ENCODE data around the gene DUSP23.

The DUSP23 gene

GRCh38 chr1:159783724-159784123, 3.0 kb downstream of the DUSP23 start:
- no peak for TF ChIP-seq CTCF (conservative IDR thresholded peaks at IDR 0.05)
- no peak overlapping the region for H3K27ac ChIP-seq

GRCh38 chr1:159786465-159786864, 5.7 kb downstream of the DUSP23 start:
- TF ChIP-seq CTCF (conservative IDR thresholded peaks at IDR 0.05), result no peak
- no peak overlapping the region for H3K27ac ChIP-seq

GRCh38 chr1:159786966-159787365, 6.2 kb downstream of the DUSP23 start:
- TF ChIP-seq CTCF (conservative IDR thresholded peaks at IDR 0.05), result no peak
- H3K27ac ChIP-seq, result no peak overlapping the region

GRCh38 chr1:159790237-159790917, 9.6 kb downstream of the DUSP23 start:
- TF ChIP-seq CTCF (conservative IDR thresholded peaks at IDR 0.05), result peak; percentile 52
- H3K27ac ChIP-seq, result no peak overlapping the region

- H3K27ac ChIP-seq, result no peak overlapping the region
- TF ChIP-seq CTCF (conservative IDR thresholded peaks at IDR 0.05), result no peak
Measured at GRCh38 chr1:159791031-159791430, 10.3 kb downstream of the DUSP23 start.

GRCh38 chr1:159791461-159791860, 10.7 kb downstream of the DUSP23 start:
- no peak for TF ChIP-seq CTCF (conservative IDR thresholded peaks at IDR 0.05)
- H3K27ac ChIP-seq, result no peak overlapping the region

GRCh38 chr1:159795534-159795933, 14.8 kb downstream of the DUSP23 start:
- no peak overlapping the region for H3K27ac ChIP-seq
- TF ChIP-seq CTCF (conservative IDR thresholded peaks at IDR 0.05), result no peak
